ENCODE measurements around the gene PSME2. TPM values are rescaled to one million over a fixed set of nuclear protein-coding genes. Genes with fewer than 3 reads are reported as not detected.

The PSME2 gene
- total and polyA plus RNA-seq, 2 of the 13 experiments (the other 11 are each of a cell fraction or from before 2014, with no cell fraction given), result 332 to 716 TPM

DNA sequence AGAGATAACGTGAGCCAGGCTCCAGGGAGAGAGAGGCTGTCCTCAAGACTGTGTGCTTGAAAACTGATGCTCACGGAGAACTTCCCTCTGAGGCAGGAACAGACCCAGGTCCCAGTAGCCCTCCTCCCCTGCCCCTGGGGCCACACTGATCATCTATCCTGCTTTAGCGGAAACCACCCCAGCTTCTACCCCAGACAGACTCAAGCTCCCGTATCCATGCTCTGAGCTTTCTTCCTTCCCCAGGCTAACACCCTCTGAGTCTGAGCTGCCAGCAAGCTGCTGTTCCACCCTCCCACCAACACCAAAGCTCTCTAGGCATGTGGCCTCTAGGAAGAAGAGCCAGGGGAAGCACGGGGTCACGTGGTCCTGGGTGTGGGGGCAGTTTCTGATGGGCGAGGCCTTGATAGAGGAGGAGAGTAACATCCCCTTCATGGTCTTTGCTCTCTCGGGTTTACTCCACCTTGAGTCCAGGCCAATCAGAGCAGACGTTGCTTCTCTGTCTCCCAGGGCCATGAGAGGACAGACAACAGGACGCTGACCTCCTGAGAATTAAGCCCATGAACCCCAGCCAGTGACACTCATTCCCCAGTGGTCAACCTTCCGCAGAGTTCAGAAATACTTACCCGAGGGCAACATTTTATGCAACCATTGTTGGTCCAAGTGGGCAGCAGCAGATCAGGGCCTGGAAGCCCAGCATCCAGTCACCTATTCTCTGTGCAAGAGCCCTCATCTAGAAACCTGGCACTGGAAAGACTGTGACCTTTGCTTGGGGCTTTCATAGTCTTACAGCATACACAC lies 50.9 kb downstream of the PSME2 start (continued):
- peak; percentile 45; the same call in 1 of the 2 replicates for TF ChIP-seq ZNF777 (CRISPR knock-in tag; IDR thresholded peaks at IDR 0.05)
- TF ChIP-seq, protein P1, sequence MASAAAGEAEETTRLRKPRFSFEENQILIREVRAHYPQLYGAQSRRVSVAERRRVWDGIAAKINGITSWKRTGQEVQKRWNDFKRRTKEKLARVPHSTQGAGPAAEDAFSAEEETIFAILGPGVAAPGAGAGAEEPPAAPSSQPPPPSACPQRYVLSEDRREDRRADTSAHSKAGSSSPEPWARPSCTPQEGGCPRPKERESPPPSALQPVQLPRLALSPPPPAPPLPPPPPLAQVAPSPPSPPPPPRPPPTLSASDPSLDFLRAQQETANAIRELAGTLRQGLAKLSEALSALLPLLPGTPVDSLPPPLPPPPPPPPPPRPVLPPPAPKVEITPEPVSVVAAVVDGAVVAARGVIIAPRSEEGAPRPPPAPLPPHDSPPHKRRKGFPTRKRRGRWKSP (CRISPR knock-in tag; IDR thresholded peaks at IDR 0.05), result no peak
- no peak for TF ChIP-seq HNF1B (CRISPR knock-in tag; IDR thresholded peaks at IDR 0.05)
- TF ChIP-seq NFYC (CRISPR knock-in tag; IDR thresholded peaks at IDR 0.05), result peak; percentile 91
- TF ChIP-seq CCDC6 (CRISPR knock-in tag; IDR thresholded peaks at IDR 0.05), result no peak
- TF ChIP-seq, protein P2, sequence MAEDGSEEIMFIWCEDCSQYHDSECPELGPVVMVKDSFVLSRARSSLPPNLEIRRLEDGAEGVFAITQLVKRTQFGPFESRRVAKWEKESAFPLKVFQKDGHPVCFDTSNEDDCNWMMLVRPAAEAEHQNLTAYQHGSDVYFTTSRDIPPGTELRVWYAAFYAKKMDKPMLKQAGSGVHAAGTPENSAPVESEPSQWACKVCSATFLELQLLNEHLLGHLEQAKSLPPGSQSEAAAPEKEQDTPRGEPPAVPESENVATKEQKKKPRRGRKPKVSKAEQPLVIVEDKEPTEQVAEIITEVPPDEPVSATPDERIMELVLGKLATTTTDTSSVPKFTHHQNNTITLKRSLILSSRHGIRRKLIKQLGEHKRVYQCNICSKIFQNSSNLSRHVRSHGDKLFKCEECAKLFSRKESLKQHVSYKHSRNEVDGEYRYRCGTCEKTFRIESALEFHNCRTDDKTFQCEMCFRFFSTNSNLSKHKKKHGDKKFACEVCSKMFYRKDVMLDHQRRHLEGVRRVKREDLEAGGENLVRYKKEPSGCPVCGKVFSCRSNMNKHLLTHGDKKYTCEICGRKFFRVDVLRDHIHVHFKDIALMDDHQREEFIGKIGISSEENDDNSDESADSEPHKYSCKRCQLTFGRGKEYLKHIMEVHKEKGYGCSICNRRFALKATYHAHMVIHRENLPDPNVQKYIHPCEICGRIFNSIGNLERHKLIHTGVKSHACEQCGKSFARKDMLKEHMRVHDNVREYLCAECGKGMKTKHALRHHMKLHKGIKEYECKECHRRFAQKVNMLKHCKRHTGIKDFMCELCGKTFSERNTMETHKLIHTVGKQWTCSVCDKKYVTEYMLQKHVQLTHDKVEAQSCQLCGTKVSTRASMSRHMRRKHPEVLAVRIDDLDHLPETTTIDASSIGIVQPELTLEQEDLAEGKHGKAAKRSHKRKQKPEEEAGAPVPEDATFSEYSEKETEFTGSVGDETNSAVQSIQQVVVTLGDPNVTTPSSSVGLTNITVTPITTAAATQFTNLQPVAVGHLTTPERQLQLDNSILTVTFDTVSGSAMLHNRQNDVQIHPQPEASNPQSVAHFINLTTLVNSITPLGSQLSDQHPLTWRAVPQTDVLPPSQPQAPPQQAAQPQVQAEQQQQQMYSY (CRISPR knock-in tag; IDR thresholded peaks at IDR 0.05), result peak; percentile 16; the same call in 1 of the 2 replicates
- peak; percentile 81 for TF ChIP-seq ZNF713 (CRISPR knock-in tag; IDR thresholded peaks at IDR 0.05)
- TF ChIP-seq, protein P3, sequence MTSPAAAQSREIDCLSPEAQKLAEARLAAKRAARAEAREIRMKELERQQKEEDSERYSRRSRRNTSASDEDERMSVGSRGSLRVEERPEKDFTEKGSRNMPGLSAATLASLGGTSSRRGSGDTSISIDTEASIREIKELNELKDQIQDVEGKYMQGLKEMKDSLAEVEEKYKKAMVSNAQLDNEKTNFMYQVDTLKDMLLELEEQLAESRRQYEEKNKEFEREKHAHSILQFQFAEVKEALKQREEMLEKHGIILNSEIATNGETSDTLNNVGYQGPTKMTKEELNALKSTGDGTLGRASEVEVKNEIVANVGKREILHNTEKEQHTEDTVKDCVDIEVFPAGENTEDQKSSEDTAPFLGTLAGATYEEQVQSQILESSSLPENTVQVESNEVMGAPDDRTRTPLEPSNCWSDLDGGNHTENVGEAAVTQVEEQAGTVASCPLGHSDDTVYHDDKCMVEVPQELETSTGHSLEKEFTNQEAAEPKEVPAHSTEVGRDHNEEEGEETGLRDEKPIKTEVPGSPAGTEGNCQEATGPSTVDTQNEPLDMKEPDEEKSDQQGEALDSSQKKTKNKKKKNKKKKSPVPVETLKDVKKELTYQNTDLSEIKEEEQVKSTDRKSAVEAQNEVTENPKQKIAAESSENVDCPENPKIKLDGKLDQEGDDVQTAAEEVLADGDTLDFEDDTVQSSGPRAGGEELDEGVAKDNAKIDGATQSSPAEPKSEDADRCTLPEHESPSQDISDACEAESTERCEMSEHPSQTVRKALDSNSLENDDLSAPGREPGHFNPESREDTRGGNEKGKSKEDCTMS (CRISPR knock-in tag; conservative IDR thresholded peaks at IDR 0.05), result peak; percentile 80; the same call in 1 of the 2 replicates
- TF ChIP-seq MTF1 (CRISPR knock-in tag; IDR thresholded peaks at IDR 0.05), result no peak; the same call in 1 of the 2 replicates
- TF ChIP-seq ISX (CRISPR knock-in tag; conservative IDR thresholded peaks at IDR 0.05), result no peak
- TF ChIP-seq ZBTB21 (CRISPR knock-in tag; IDR thresholded peaks at IDR 0.05), result peak; percentile 78
- TF ChIP-seq, protein P4, sequence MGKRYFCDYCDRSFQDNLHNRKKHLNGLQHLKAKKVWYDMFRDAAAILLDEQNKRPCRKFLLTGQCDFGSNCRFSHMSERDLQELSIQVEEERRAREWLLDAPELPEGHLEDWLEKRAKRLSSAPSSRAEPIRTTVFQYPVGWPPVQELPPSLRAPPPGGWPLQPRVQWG (CRISPR knock-in tag; IDR thresholded peaks at IDR 0.05; ENCODE audit: borderline replicate concordance, low read depth), result no peak
- peak; percentile 2; the same call in 1 of the 2 replicates for TF ChIP-seq MAF1 (CRISPR knock-in tag; IDR thresholded peaks at IDR 0.05; ENCODE audit: borderline replicate concordance)
- TF ChIP-seq ZNF33A (CRISPR knock-in tag; IDR thresholded peaks at IDR 0.05; ENCODE audit: borderline replicate concordance), result no peak
- peak; percentile 99 for TF ChIP-seq SALL1 (CRISPR knock-in tag; IDR thresholded peaks at IDR 0.05)
- TF ChIP-seq ZNF256 (CRISPR knock-in tag; conservative IDR thresholded peaks at IDR 0.05), result peak; percentile 56; the same call in 1 of the 2 replicates
- TF ChIP-seq TOPORS (CRISPR knock-in tag; IDR thresholded peaks at IDR 0.05), result peak; percentile 96
- peak; percentile 30; the same call in 1 of the 2 replicates for TF ChIP-seq ELF4 (CRISPR knock-in tag; IDR thresholded peaks at IDR 0.05; ENCODE audit: borderline replicate concordance)
- peak; percentile 96 for TF ChIP-seq ZNF570 (CRISPR knock-in tag; IDR thresholded peaks at IDR 0.05; ENCODE audit: borderline replicate concordance)
- TF ChIP-seq ADNP (CRISPR knock-in tag; IDR thresholded peaks at IDR 0.05), result no peak; the same call in 1 of the 2 replicates
